NCI-H524 (cell line): Measurements from ENCODE around the gene ZBTB18.

Experiments
- DNase-seq, 2 experiments: peaks; one replicate each; lab custom pipeline; 2025; lab: John Stamatoyannopoulos, UW

The ZBTB18 gene

GRCh38 chr1:244060686-244061085 is 9.6 kb downstream of the ZBTB18 start:
- no peak for DNase-seq

DNA sequence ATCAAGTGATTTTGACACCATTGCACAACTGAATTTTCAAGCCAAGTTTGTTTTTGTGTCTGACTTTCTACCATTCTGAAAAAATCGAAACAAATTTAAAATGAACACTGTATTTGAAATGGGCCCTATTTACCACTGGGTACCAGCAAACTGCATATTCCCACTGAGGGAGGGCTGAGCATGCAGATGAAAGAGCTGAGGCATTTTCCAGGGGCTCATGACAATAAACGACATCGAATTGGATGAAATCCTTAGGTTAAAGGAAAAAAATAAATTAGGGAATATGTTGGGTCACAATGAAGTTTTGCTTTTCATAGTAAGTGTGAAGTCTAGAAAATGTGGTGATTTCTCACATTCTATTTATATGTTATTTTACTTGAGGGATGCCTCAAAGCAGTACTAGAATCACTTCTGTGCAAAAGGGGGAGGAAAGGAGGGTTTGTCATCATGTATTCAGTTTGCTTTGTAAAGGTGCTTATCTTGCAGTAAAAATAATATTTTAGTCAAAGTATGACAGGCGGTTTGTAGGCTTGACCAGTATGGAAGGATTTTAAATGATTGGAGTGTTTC is 11.2 kb downstream of the ZBTB18 start:
- no peak for DNase-seq

GRCh38 chr1:244063498-244063897 is 12.4 kb downstream of the ZBTB18 start:
- no peak for DNase-seq

DNA sequence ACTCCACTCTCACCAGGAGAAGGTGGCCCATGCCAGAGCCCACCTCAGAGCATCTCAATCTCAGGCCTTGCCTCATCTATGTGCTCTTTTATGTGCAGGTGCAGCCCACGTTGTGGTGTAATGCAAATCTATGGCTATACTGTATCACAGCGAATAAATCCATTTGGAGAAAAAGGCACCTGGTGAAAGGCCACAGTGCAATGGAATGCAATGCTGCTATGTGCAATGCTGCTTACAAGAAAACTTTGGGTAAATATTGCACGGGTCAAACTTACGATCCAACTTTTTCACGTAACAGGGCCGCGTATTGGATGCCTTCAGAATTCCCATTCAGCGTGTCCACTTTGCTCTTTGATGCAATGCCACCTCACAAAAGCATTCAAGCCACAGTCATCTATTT is 13.5 kb downstream of the ZBTB18 start:
- DNase-seq = no peak

DNA sequence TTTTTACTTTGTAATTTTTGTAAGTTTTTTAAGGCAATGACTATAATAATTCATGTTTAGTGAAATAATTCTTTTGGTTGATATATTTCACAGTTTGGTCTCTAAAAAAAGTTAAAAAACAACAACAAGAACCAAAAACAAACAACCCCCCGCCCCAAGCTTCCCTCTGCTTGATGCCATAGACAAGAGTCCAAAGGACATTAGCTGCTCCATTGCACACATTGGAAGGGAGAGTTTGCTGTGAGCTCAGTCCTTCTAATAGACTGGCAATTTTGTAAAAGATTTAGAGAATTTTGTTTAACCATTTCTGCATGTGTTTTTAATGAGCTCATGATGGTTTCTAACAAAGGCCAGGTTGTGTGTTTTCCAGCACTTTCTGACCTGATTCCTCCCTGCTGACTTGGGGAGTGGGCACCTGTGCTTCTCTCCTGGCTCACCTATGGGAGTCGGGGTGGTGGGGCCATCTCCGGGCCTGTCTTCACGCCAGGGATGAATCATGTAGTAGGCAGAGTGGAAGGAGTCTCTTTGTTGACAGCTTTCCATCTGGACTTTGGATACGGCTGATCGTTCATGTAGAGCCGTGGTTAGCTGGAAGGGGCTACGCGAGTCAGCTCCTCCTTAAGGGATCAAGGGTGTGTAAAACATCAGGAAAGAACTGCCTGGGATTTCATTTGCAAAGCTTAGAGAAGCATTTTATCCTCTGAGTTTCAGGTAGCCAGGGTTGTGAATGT is 14.1 kb downstream of the ZBTB18 start:
- DNase-seq = peak in 1 of 2 experiments; percentile 39

- DNase-seq = no peak
These were observed 14.9 kb downstream of the ZBTB18 start for GRCh38 chr1:244065960-244066388.

DNA sequence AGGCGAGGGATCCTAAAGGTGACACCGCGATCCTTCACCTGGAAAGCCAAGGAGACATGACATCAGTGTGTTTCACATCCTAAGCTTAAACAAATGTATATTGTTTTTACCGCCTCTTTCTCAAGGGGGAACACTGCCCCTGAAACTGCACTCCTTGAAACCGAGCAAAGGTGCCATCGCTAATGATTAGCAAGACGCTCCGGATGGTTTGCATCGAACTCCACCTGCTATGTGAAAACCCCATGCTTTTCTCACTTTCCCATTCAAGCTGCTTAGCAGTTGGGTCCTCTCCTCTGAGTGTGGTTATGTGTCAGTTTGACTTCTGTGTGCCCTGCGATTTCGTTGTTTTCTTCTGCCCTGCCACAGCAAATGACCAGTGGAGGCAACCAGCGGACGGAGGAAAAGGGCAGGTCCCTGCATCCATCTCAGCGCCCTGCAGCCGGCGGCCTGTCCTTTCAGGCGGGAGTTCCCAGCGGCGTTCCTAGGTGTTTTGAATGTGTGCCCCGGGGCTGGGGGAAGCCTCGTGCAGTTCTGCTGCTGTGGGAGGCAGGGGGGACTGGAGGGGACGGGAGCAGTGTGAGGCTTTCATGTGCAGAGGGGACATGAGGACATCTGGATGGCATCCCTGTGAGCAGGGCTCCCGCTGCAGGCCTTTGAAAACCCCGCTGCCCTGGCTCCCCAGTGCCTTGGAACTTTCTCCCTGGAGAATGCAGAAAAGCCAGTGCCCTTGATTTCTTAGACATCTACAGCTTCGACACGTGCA is 16.1 kb downstream of the ZBTB18 start:
- no peak for DNase-seq

GRCh38 chr1:244067893-244068292 is 16.8 kb downstream of the ZBTB18 start:
- no peak for DNase-seq

DNA sequence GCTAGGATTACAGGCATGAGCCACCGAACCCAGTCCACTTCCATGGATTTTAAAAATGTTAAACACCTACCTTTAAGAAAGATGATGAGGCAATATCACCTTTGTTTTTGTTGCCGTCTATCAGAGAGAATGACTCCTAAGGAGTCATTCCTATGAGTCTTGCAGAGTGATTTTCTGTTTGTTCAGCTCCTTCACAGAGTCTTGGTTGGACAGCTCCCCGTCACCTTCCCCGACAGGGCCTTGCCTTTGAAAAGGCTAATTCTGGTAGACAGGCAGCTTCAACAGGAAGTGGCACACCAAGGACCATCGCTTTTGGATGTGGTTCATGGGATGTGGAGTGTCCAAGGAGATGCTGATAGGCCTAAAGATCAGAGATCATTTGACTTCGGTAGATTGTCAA is 17.5 kb downstream of the ZBTB18 start:
- DNase-seq = no peak

DNA sequence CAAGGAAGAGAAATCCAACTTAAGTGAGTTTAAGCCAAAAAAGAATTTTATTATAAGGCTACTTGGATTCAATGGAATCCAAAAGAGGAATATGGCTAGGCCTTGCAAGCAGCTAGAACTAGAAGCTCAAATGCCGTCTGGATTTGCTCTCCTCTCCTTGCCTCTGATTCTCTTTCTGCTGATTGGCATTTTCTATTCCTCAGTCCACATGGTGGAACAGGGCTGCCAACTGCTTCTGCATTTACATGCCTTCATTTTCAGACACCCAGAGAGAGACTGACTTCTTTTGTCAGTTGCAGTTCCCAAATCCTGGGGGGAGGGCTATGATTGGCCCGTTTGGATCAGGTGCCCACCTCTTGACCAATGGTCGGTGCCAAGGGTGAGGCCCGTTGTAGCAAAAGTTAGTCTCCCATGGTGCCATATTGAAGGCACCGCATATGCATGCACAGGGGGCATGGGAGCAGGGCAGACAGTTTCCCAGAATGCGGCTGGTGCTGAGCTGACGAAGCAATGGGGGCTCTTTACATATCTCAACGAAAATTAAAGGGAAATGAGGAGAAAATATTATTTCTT is 18.3 kb downstream of the ZBTB18 start:
- no peak for DNase-seq

- peak in 1 of 2 experiments; percentile 21 for DNase-seq
These were observed 23.6 kb downstream of the ZBTB18 start for GRCh38 chr1:244074559-244075171.

GRCh38 chr1:244075247-244075722 is 24.2 kb downstream of the ZBTB18 start:
- DNase-seq = no peak

- DNase-seq = peak; percentile 6 to 53
These were observed 25.7 kb downstream of the ZBTB18 start for GRCh38 chr1:244076740-244077139.

- no peak for DNase-seq
These were observed 26.6 kb downstream of the ZBTB18 start for GRCh38 chr1:244077473-244078220.

DNA sequence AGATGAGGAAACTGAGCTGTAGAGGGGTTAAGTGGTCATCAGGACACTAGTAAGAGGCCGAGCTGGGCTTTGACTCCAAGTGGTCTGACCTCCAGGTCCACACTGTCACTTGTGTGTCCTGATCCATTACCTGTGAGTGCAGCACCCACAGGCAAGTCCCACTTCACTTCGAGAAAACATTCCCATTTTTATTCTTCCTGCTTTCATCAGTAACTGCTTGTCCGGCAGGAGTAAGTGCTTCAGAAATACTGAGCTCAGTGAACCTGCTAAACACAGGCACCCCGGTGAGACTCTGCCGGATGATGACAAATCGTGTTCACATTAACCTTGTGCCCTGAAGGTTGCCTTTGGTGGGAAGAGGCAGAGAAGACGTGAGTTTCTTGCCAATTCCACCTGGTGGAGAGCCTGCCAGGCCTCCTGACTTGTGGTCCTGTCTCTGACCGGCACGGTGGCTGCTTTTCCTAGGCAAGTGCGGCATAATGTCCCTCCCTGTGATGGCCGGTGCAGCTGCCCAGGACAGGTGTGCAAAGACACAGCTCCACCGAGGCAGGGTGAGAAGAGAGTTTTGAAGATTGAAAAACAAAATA is 29.4 kb downstream of the ZBTB18 start:
- DNase-seq = no peak

DNA sequence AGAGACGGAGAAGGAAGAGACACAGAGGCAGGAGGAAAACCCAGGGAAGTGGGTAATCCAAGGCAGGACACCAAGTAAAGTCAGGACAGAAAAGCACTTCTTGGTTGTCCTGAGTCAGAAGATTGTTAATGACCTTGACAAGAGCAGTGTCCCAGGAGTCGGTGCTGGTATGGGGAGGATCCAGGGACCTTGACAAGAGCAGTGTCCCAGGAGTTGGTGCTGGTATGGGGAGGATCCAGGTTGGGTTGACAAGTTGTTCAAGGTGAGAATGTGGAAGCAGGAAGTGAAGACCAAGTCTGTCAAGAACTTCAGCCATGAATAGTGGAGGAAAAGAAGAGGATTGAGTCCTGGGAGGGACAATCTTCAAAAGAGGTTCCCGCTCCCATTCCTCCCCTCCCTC is 31.9 kb downstream of the ZBTB18 start:
- DNase-seq = no peak

DNA sequence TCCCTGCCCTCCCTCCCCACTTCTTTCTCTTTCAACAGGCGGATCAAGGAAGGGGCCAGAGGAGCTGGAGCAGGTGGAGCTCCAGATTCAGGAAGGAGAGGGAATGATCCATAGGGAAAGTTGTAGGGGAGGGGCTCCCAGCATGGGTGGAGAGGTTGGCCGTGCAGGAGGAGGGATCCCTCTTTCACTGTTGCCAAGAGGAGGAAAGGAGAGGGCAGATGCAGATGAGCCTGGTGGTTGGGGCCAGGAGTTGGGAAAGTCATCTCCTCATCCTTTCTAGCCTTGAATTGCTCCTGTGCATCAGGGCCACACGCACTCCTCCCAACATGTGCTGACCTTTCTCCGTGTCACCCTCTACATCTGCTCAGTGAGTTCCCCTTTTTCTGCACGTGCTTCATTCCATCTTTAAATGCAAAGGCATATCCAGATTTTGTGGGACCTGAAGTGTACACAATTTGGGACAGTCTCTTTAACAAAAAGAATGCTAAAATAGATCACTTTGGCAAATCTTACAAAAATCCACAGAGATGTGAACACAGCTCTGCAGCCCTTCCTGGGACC is 32.4 kb downstream of the ZBTB18 start:
- DNase-seq = no peak

DNA sequence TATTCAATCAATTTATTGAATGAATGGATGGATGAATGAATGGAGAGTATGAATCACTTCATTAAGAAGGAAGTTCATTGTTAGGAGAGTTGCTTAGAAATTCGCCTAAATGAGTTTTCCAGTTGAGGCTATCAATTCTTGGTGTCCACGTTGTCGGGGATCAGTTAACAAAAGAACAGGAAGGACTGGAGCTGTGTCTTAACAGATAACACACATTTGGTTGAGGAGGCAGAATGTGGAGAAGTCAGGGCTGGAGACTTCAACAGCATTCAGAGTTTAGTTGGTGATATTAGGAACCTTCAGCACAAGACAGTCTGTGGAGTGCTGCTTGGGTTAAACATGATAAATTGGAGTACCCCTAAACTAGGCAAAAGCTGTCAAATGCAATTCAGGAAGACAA is 33.7 kb downstream of the ZBTB18 start:
- DNase-seq = no peak

GRCh38 chr1:244085891-244086290 is 34.8 kb downstream of the ZBTB18 start:
- DNase-seq = no peak

GRCh38 chr1:244087021-244087560 is 36.0 kb downstream of the ZBTB18 start:
- no peak for DNase-seq
